Measurements from ENCODE around the gene INPP4B.

INPP4B gene

DNA sequence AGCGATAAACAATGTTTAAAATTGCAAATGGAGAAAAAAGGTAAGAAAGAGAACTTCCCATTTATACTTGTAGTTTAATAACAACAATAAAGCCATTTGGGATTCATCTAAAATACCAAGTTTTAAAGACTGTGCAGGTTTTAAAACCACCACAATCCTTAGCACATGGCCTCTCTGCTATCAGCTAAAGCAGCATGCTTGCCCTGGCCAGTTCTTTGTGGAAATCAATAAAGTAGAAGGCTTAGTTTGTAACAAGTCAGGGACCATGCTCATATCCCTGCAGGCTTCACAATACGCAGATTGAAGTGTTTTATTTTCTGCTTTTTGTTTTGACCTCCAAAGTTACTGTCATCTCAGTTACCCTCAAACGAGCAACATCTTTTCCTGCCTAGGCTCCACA lies 249.5 kb downstream of the INPP4B start:
- in situ Hi-C loops (cut with MboI; ENCODE audit: low sequenced_read_pairs, unreplicated experiment): no loop called here

DNA sequence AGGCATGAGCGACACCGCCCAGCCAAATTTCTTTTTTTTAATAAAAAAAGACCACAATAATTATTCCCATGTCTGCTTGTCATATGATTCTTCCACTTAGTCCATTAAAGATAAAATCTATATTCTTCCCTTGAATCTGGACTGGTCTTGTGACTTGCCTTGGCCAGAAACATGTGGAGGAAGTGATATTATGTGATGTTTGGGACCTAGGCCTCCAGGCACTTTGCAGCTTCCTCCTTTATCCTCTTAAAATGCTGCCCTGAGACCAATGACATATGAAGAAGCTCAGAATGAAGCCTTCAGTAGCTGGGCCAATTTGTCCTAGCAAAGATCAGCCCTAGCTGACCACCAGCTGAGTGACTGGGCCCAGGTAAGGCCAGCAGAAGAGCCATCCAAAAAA lies 250.0 kb downstream of the INPP4B start:
- in situ Hi-C loops (cut with MboI; ENCODE audit: low sequenced_read_pairs, unreplicated experiment): no loop called here
- DNase-seq (ENCODE audit: low spot score): no peak
- TF ChIP-seq, protein P1, sequence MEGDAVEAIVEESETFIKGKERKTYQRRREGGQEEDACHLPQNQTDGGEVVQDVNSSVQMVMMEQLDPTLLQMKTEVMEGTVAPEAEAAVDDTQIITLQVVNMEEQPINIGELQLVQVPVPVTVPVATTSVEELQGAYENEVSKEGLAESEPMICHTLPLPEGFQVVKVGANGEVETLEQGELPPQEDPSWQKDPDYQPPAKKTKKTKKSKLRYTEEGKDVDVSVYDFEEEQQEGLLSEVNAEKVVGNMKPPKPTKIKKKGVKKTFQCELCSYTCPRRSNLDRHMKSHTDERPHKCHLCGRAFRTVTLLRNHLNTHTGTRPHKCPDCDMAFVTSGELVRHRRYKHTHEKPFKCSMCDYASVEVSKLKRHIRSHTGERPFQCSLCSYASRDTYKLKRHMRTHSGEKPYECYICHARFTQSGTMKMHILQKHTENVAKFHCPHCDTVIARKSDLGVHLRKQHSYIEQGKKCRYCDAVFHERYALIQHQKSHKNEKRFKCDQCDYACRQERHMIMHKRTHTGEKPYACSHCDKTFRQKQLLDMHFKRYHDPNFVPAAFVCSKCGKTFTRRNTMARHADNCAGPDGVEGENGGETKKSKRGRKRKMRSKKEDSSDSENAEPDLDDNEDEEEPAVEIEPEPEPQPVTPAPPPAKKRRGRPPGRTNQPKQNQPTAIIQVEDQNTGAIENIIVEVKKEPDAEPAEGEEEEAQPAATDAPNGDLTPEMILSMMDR (IDR thresholded peaks at IDR 0.05; ENCODE audit: borderline replicate concordance, control extremely low read depth, extremely low read depth, insufficient read depth, missing control alignments): no peak

More for the DNA sequence above, 249.5 kb downstream of the INPP4B start:
- TF ChIP-seq, protein P1 (IDR thresholded peaks at IDR 0.05; ENCODE audit: borderline replicate concordance, control extremely low read depth, extremely low read depth, insufficient read depth, missing control alignments): no peak
- DNase-seq (ENCODE audit: low spot score): no peak

DNA sequence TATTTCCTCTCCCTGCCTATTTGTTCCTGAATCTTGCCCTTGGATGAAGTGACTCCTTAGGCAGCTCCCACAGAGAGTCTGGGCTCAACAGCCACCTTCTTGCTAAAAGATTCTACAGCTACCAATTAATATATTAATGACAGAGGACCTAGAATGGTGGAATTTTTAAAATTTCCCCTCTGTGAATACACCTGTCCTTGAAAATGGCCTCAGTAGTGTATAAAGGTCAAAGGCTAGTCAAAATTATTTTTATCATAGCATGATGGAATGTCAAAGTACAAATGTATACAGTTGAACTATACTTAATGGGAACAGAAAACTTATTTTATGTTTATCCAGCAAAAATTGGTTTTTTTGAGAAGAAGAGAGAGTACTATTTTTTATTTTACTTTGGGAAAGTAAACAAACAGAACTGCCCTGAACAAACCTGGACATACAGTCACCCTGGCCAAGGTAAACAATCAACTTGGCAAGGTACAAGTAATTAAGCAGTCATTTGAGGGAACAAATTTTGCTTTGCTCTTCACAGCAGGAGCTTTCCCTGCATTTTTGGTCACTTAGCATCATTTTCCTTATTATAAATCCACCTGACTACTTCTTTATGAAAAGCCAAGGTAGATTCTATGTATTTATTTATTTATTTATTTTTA lies 250.8 kb downstream of the INPP4B start:
- TF ChIP-seq, protein P1 (IDR thresholded peaks at IDR 0.05; ENCODE audit: borderline replicate concordance, control extremely low read depth, extremely low read depth, insufficient read depth, missing control alignments): no peak
- in situ Hi-C loops (cut with MboI; ENCODE audit: low sequenced_read_pairs, unreplicated experiment): no loop called here
- no peak for DNase-seq (ENCODE audit: low spot score)

DNA sequence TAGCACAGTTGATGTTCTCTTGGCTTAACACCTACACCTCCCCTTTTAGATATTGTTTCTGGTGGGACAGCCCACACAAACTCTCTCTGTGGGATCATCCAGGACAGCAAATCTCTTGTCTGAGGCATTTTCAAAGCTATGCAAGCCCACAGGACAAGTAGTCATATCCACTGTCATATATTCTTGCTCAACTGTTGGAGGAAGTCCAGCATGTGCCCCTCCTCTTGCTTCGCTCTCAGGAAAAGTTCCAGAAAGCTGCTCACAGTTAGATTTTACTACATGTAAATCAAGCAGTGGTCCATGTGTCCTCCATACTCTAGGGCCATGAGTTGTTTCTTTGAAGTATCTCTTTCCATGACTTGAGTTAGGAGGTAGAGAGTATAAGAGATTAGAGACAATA lies 260.7 kb downstream of the INPP4B start:
- TF ChIP-seq, protein P1 (IDR thresholded peaks at IDR 0.05; ENCODE audit: borderline replicate concordance, control extremely low read depth, extremely low read depth, insufficient read depth, missing control alignments): no peak

DNA sequence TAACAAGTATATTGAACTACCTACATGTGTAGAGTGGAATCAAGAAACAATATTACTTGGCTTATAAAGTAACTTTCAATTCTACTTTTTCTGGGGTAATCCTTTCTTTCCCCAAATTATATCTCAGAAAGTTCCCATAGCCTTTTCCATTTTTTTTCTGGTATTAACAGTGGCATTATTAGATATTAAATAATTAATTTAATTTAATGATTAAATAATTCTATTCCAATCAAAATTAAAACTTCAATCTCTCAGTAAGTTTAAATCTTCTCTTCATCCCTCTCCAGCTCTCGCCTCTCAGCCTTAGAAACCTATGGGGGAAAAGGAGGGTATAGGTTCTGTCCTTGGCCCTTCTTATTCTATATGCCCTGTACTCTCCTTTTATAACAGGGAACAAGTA lies 262.4 kb downstream of the INPP4B start:
- TF ChIP-seq, protein P1 (IDR thresholded peaks at IDR 0.05; ENCODE audit: borderline replicate concordance, control extremely low read depth, extremely low read depth, insufficient read depth, missing control alignments): no peak
- DNase-seq (ENCODE audit: low spot score): no peak
- in situ Hi-C loops (cut with MboI; ENCODE audit: low sequenced_read_pairs, unreplicated experiment): no loop called here

More for the DNA sequence above, 260.7 kb downstream of the INPP4B start:
- in situ Hi-C loops (cut with MboI; ENCODE audit: low sequenced_read_pairs, unreplicated experiment): no loop called here
- no peak for DNase-seq (ENCODE audit: low spot score)

DNA sequence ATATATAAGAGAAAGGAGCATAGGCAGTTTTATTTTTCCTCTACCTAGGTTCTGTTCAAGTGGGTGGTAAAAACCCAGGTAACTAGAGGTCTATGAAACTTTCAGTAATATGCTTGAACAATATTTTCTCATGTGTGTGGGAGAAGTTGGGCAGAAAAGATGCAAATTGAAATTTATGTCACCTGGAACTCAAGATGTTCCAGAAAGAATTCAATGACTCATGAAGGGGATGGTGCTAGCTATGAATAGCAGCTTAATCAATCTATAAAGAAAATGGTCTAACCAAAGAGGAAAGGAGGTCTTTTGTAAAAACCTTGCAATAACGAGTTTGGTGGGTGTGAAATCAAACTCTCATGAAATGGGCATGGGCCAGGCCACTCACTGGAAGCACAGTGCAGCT lies 263.8 kb downstream of the INPP4B start:
- TF ChIP-seq, protein P1 (IDR thresholded peaks at IDR 0.05; ENCODE audit: borderline replicate concordance, control extremely low read depth, extremely low read depth, insufficient read depth, missing control alignments): no peak
- DNase-seq (ENCODE audit: low spot score): no peak
- in situ Hi-C loops (cut with MboI; ENCODE audit: low sequenced_read_pairs, unreplicated experiment): no loop called here
